A549 (cell line): ENCODE measurements around the gene AFF2.

Source experiments
- CEBPB ChIP-seq, 2 experiments: fragments of >200 bp in 1 of 2; sonication (Bioruptor Twin) in 1 of 2; formaldehyde crosslinking in 1 of 2; IDR thresholded peaks; 2 replicates each; pipeline ENCODE4 v1.6.1; 2012 to 2016
- CHD2 ChIP-seq: fragments of 150-350 bp; IDR thresholded peaks from 2 replicates; pipeline ENCODE4 v1.6.1; 2014; ENCODE audit warnings: low read length; ENCODE audit not compliant: partially characterized antibody
- ESRRA ChIP-seq: fragments of 150-350 bp; IDR thresholded peaks from 2 replicates; pipeline ENCODE4 v1.6.1; 2014; ENCODE audit warnings: mild to moderate bottlenecking, low read length, borderline replicate concordance
- JUN ChIP-seq, 2 experiments: fragments of >200 bp; sonication (Bioruptor Twin); formaldehyde crosslinking; IDR thresholded peaks; 2 replicates in 1 of 2; 3 replicates in 1 of 2; pipeline ENCODE4 v1.6.1; 2016 to 2017
- JUNB ChIP-seq: fragments of >200 bp; sonication (Bioruptor Twin); formaldehyde crosslinking; IDR thresholded peaks from 2 replicates; pipeline ENCODE4 v1.6.1; 2016
- KDM1A ChIP-seq: fragments of 200-600 bp; sonication (generic); IDR thresholded peaks from 2 replicates; pipeline ENCODE4 v1.6.1; 2016; ENCODE audit warnings: low read depth, mild to moderate bottlenecking
- PHF8 ChIP-seq: fragments of 200-600 bp; sonication (generic); IDR thresholded peaks from 2 replicates; pipeline ENCODE4 v1.6.1; 2016; ENCODE audit warnings: low read depth, mild to moderate bottlenecking, antibody characterized with exemption, moderate library complexity, borderline replicate concordance
- POLR2A ChIP-seq: IDR thresholded peaks from 2 replicates; pipeline ENCODE4 v1.6.1; 2012; ENCODE audit warnings: mild to moderate bottlenecking, low read length
- RCOR1 ChIP-seq: fragments of 150-350 bp; IDR thresholded peaks from 2 replicates; pipeline ENCODE4 v1.6.1; 2014; ENCODE audit warnings: antibody characterized with exemption, low read length, low read depth
- TF ChIP-seq, protein P1 (sequence below): fragments of 150-350 bp; IDR thresholded peaks from 2 replicates; pipeline ENCODE4 v1.6.1; 2014; ENCODE audit warnings: low read depth, mild to moderate bottlenecking, low read length
- TF ChIP-seq, protein P2 (sequence below): fragments of >200 bp; sonication (Bioruptor Twin); formaldehyde crosslinking; IDR thresholded peaks from 3 replicates; pipeline ENCODE4 v1.5.1; 2016
- TF ChIP-seq, protein P3 (sequence below): fragments of >200 bp; sonication (Bioruptor Twin); formaldehyde crosslinking; IDR thresholded peaks from 3 replicates; pipeline ENCODE4 v1.6.1; 2016
- TF ChIP-seq, protein P4 (sequence below): fragments of 450-650 bp; IDR thresholded peaks from 2 replicates; pipeline ENCODE4 v1.6.1; 2014; ENCODE audit warnings: antibody characterized with exemption

DNA sequence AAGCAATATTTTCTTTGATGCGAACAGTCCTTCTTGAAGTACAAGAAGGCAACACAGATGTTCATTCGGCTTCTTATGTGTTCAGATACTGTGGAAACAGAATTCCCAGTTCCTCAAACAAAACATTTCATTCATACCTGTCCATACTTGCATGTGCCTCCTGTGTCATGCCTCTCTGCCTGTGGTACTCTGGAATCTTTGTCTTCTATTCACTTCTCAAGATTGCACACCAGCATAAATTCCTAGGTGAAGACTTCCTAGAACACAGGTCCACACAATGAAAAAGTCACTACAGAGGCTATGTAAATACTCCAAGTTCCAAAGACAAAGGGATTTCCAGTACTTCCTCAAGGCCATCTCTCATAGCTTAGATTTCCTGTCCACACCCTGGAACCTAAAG is 367.2 kb downstream of the AFF2 start:
- TF ChIP-seq JUN (IDR thresholded peaks at IDR 0.05): no peak
- TF ChIP-seq RCOR1: no peak
- TF ChIP-seq CEBPB (IDR thresholded peaks at IDR 0.05): no peak
- TF ChIP-seq, protein P1, sequence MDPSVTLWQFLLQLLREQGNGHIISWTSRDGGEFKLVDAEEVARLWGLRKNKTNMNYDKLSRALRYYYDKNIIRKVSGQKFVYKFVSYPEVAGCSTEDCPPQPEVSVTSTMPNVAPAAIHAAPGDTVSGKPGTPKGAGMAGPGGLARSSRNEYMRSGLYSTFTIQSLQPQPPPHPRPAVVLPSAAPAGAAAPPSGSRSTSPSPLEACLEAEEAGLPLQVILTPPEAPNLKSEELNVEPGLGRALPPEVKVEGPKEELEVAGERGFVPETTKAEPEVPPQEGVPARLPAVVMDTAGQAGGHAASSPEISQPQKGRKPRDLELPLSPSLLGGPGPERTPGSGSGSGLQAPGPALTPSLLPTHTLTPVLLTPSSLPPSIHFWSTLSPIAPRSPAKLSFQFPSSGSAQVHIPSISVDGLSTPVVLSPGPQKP: no peak
- no peak for TF ChIP-seq POLR2A
- TF ChIP-seq, protein P2, sequence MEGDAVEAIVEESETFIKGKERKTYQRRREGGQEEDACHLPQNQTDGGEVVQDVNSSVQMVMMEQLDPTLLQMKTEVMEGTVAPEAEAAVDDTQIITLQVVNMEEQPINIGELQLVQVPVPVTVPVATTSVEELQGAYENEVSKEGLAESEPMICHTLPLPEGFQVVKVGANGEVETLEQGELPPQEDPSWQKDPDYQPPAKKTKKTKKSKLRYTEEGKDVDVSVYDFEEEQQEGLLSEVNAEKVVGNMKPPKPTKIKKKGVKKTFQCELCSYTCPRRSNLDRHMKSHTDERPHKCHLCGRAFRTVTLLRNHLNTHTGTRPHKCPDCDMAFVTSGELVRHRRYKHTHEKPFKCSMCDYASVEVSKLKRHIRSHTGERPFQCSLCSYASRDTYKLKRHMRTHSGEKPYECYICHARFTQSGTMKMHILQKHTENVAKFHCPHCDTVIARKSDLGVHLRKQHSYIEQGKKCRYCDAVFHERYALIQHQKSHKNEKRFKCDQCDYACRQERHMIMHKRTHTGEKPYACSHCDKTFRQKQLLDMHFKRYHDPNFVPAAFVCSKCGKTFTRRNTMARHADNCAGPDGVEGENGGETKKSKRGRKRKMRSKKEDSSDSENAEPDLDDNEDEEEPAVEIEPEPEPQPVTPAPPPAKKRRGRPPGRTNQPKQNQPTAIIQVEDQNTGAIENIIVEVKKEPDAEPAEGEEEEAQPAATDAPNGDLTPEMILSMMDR: no peak
- TF ChIP-seq, protein P3, sequence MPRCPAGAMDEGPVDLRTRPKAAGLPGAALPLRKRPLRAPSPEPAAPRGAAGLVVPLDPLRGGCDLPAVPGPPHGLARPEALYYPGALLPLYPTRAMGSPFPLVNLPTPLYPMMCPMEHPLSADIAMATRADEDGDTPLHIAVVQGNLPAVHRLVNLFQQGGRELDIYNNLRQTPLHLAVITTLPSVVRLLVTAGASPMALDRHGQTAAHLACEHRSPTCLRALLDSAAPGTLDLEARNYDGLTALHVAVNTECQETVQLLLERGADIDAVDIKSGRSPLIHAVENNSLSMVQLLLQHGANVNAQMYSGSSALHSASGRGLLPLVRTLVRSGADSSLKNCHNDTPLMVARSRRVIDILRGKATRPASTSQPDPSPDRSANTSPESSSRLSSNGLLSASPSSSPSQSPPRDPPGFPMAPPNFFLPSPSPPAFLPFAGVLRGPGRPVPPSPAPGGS: no peak
- TF ChIP-seq, protein P4, sequence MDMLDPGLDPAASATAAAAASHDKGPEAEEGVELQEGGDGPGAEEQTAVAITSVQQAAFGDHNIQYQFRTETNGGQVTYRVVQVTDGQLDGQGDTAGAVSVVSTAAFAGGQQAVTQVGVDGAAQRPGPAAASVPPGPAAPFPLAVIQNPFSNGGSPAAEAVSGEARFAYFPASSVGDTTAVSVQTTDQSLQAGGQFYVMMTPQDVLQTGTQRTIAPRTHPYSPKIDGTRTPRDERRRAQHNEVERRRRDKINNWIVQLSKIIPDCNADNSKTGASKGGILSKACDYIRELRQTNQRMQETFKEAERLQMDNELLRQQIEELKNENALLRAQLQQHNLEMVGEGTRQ: no peak
- no peak for TF ChIP-seq ESRRA
- no peak for TF ChIP-seq KDM1A
- TF ChIP-seq JUNB: no peak
- TF ChIP-seq CHD2: no peak
- TF ChIP-seq PHF8: no peak
